COLO668 (cell line): ENCODE data around the gene CGREF1.

Source experiments
- DNase-seq: peaks from one replicate; lab custom pipeline; 2025; ENCODE audit not compliant: unreplicated experiment; lab: John Stamatoyannopoulos, UW

CGREF1 gene

DNA sequence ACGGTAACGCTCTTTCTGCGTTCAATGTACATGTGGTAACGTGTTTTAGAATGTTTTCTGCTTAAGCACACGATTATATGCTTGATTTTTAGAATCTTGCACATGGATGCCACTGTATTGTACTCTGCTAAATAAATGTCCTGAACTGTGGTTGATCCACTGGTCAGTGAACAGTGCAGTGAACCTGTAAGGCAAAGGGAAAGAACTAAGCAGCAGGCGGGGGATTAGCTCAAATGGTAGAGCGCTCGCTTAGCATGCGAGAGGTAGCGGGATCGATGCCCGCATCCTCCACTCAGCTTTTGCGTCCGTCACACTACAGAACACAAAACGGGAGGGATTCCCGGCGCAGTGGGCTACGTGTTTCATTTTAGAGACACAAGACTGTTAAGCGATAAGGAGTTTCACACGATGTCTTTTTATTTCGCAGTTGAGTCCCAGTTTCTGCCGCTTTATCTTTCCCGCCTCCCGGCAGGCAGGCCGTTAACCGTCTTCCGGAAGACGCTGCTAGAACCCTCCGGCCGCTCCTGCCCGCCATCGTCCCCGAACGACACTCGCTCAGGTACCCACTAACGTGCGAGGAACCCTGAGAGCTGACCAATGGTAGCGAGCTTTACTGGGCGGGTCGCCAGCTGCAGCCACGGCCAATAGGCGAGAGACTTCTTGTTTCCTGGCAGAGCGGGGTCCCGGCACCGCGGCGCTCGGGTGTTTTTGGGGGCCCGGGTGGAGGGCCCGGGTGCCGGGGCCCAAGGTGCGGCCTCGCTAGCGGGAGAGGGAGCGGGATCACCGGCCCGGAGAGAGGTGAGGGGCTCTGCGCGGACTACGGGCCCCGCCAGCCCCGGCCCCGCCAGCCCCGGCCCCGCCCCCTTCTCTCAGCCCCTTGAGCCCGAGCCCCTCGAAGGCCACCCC lies 67.7 kb downstream of the CGREF1 start, which contains the start of gene AGBL5:
Gene AGBL5, plus strand, starts transcription at position 673 of the 906 bp plus-strand sequence. CDS start 1,291 bp downstream, outside the sequence.
- peak; percentile 92 for DNase-seq
